NCI-H1105 (cell line): Measurements from ENCODE around the gene PTPRG.

Experiments used
- DNase-seq: peaks from one replicate; lab custom pipeline; 2025; lab: John Stamatoyannopoulos, UW

Gene PTPRG

GRCh38 chr3:62057339-62058047, 496.1 kb downstream of the PTPRG start:
- DNase-seq, result no peak

- no peak for DNase-seq
Measured at GRCh38 chr3:62065985-62066693, 504.8 kb downstream of the PTPRG start.

GRCh38 chr3:62068337-62068736, 507.0 kb downstream of the PTPRG start:
- no peak for DNase-seq

- DNase-seq, result no peak
Measured at GRCh38 chr3:62070891-62071290, 509.5 kb downstream of the PTPRG start.

GRCh38 chr3:62073038-62073437, 511.7 kb downstream of the PTPRG start:
- DNase-seq, result no peak

GRCh38 chr3:62084558-62084957, 523.2 kb downstream of the PTPRG start:
- no peak for DNase-seq

- DNase-seq, result no peak
Measured at GRCh38 chr3:62088472-62089104, 527.2 kb downstream of the PTPRG start.

GRCh38 chr3:62090066-62090465, 528.7 kb downstream of the PTPRG start:
- no peak for DNase-seq

- no peak for DNase-seq
Measured at GRCh38 chr3:62090519-62090918, 529.1 kb downstream of the PTPRG start.

GRCh38 chr3:62093025-62093424, 531.7 kb downstream of the PTPRG start:
- no peak for DNase-seq

GRCh38 chr3:62094461-62094860, 533.1 kb downstream of the PTPRG start:
- DNase-seq, result no peak

GRCh38 chr3:62095080-62095479, 533.7 kb downstream of the PTPRG start:
- DNase-seq, result no peak

GRCh38 chr3:62095756-62096155, 534.4 kb downstream of the PTPRG start:
- no peak for DNase-seq

- DNase-seq, result no peak
Measured at GRCh38 chr3:62096521-62096920, 535.1 kb downstream of the PTPRG start.

GRCh38 chr3:62097121-62097520, 535.8 kb downstream of the PTPRG start:
- no peak for DNase-seq

GRCh38 chr3:62098646-62099365, 537.4 kb downstream of the PTPRG start:
- no peak for DNase-seq

- no peak for DNase-seq
Measured at GRCh38 chr3:62100282-62100989, 539.1 kb downstream of the PTPRG start.

GRCh38 chr3:62101488-62101887, 540.1 kb downstream of the PTPRG start:
- no peak for DNase-seq

- DNase-seq, result no peak
Measured at GRCh38 chr3:62103531-62103930, 542.2 kb downstream of the PTPRG start.

- DNase-seq, result no peak
Measured at GRCh38 chr3:62109534-62109933, 548.2 kb downstream of the PTPRG start.

- no peak for DNase-seq
Measured at GRCh38 chr3:62110443-62111225, 549.3 kb downstream of the PTPRG start.
